Vagina (tissue), 2 donors: ENCODE data around the gene PRUNE2.
A peak's percentile ranks its signal among the peaks of the same experiment; 100 is the strongest.

Source experiments
- POLR2A ChIP-seq, 2 donors: fragments of 450-650 bp; IDR thresholded peaks; one replicate each; pipeline ENCODE4 v1.6.1; 2017; ENCODE audit warnings: antibody characterized with exemption in 2 of 2, mild to moderate bottlenecking in 2 of 2, moderate library complexity in 2 of 2
- POLR2AphosphoS5 ChIP-seq, 2 donors: sonication (generic); formaldehyde crosslinking; IDR thresholded peaks; one replicate each; pipeline ENCODE4 v1.9.0; 2017; ENCODE audit warnings: antibody characterized with exemption in 2 of 2, mild to moderate bottlenecking in 2 of 2, low read depth in 1 of 2; ENCODE audit not compliant: insufficient read depth in 1 of 2
- TF ChIP-seq, protein P1 (sequence below), 3 experiments: fragments of 450-650 bp in 2 of 3; fragments of 200-600 bp in 1 of 3; sonication (generic) in 1 of 3; IDR thresholded peaks; one replicate each; pipeline ENCODE4 v1.5.1; 2017 to 2019; ENCODE audit warnings: antibody characterized with exemption in 3 of 3, mild to moderate bottlenecking in 2 of 3, moderate library complexity in 2 of 3

DNA sequence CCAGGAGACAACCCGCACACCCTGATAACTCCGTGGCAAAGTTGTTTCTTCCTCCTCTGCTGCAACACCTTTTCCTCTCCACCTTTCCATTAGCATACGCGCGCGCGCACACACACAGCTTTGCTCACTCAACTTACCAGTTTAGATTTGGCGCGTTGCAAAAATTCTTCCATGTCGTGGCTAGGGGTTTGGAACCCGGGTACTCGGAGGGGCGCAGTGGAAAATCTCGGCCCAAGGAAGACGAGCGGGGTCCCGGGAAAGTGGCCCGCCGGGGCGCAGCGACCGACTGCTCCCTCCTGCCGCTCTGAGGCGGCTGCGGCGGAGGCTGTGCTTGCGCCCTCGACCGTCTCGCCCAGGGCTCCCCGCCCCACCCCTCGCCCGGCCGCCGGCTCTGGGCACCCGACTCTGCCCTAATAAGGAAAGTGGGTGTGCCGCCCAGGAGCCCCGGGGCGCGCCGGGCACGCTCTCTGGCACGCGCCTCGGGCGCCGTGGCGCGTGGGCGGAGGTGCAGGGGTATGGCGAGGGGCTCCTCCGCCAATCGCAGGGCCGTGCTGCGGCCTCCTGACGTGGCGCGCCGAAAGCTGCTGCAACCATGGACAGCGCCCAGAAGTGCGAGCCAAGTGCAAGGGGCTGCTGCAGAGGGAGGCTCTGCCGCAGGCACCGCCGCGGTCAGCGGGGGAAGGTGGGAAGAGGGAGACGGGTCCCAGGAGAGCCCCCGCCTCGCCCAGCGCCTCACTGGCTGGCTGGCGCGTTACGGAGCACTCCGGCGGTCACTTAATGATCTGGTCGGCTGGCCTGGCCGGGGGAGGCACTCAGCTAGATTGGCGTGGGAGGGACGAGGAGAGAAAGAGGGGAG, at the start of gene PRUNE2:
- TF ChIP-seq, protein P1, sequence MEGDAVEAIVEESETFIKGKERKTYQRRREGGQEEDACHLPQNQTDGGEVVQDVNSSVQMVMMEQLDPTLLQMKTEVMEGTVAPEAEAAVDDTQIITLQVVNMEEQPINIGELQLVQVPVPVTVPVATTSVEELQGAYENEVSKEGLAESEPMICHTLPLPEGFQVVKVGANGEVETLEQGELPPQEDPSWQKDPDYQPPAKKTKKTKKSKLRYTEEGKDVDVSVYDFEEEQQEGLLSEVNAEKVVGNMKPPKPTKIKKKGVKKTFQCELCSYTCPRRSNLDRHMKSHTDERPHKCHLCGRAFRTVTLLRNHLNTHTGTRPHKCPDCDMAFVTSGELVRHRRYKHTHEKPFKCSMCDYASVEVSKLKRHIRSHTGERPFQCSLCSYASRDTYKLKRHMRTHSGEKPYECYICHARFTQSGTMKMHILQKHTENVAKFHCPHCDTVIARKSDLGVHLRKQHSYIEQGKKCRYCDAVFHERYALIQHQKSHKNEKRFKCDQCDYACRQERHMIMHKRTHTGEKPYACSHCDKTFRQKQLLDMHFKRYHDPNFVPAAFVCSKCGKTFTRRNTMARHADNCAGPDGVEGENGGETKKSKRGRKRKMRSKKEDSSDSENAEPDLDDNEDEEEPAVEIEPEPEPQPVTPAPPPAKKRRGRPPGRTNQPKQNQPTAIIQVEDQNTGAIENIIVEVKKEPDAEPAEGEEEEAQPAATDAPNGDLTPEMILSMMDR (IDR thresholded peaks at IDR 0.05): no peak
- TF ChIP-seq POLR2A (IDR thresholded peaks at IDR 0.05): no peak
- peak in 1 of 2 donors; percentile 54 for TF ChIP-seq POLR2AphosphoS5 (IDR thresholded peaks at IDR 0.05; ENCODE audit: insufficient read depth in 1 of 2, low read depth in 1 of 2)
